NCI-H526 treated with DMSO at 0.1 percent for 48 hours (cell line): Measurements from ENCODE around the gene UBE2D2.
"Not testable (repeated sequence)": the region's sequence is repeated elsewhere in the genome, so short reads cannot be mapped to it uniquely, and the experiment has no call there.

Experiments used
- DNase-seq: peaks from one replicate; lab custom pipeline; 2025; lab: John Stamatoyannopoulos, UW

UBE2D2 gene

GRCh38 chr5:139584137-139584536 lies 23.0 kb downstream of the UBE2D2 start:
- DNase-seq: no peak

GRCh38 chr5:139588116-139588515 lies 27.0 kb downstream of the UBE2D2 start:
- not testable (repeated sequence) for DNase-seq

- no peak for DNase-seq
Measured at GRCh38 chr5:139588962-139589361, 27.8 kb downstream of the UBE2D2 start.

GRCh38 chr5:139592289-139592688 lies 31.1 kb downstream of the UBE2D2 start:
- DNase-seq: peak; percentile 34

GRCh38 chr5:139593076-139593475 lies 31.9 kb downstream of the UBE2D2 start:
- not testable (repeated sequence) for DNase-seq

GRCh38 chr5:139593716-139594319 lies 32.7 kb downstream of the UBE2D2 start:
- DNase-seq: no peak

GRCh38 chr5:139597134-139597533 lies 36.0 kb downstream of the UBE2D2 start:
- no peak for DNase-seq

GRCh38 chr5:139598601-139598965 lies 37.4 kb downstream of the UBE2D2 start:
- DNase-seq: not testable (repeated sequence)

- DNase-seq: no peak
Measured at GRCh38 chr5:139600336-139600949, 39.3 kb downstream of the UBE2D2 start.

GRCh38 chr5:139601429-139601828 lies 40.3 kb downstream of the UBE2D2 start:
- DNase-seq: no peak

- not testable (repeated sequence) for DNase-seq
Measured at GRCh38 chr5:139601948-139602347, 40.8 kb downstream of the UBE2D2 start.

- DNase-seq: no peak
Measured at GRCh38 chr5:139605887-139606286, 44.7 kb downstream of the UBE2D2 start.

GRCh38 chr5:139611703-139612584 lies 50.8 kb downstream of the UBE2D2 start:
- no peak for DNase-seq

- DNase-seq: no peak
Measured at GRCh38 chr5:139619861-139620260, 58.7 kb downstream of the UBE2D2 start.

GRCh38 chr5:139625398-139625797 lies 64.3 kb downstream of the UBE2D2 start:
- DNase-seq: not testable (repeated sequence)

- no peak for DNase-seq
Measured at GRCh38 chr5:139630855-139631254, 69.7 kb downstream of the UBE2D2 start.

- DNase-seq: no peak
Measured at GRCh38 chr5:139631520-139632165, 70.5 kb downstream of the UBE2D2 start.

GRCh38 chr5:139633295-139634027 lies 72.3 kb downstream of the UBE2D2 start:
- peak; percentile 81 for DNase-seq

GRCh38 chr5:139634028-139634325 lies 72.8 kb downstream of the UBE2D2 start:
- no peak for DNase-seq

GRCh38 chr5:139634541-139634940 lies 73.4 kb downstream of the UBE2D2 start:
- DNase-seq: no peak

GRCh38 chr5:139635191-139635590 lies 74.1 kb downstream of the UBE2D2 start:
- DNase-seq: no peak

- DNase-seq: no peak
Measured at GRCh38 chr5:139635606-139636206, 74.6 kb downstream of the UBE2D2 start.
